BJ (cell line): ENCODE measurements around the gene TUBB6. TPM values are rescaled to one million over a fixed set of nuclear protein-coding genes. Genes with fewer than 3 reads are reported as not detected.

Source experiments
- CTCF ChIA-PET: fragments of 350-600 bp; formaldehyde crosslinking; extraction: SDS; loops from one replicate; lab custom pipeline; 2021; ENCODE audit warnings: antibody characterized with exemption, inconsistent platforms; lab: Yijun Ruan, JAX
- POLR2A ChIA-PET: fragments of 300-600 bp; sonication (Branson Sonifier 250); formaldehyde crosslinking; extraction: SDS; loops from one replicate; lab custom pipeline; 2021; ENCODE audit warnings: antibody characterized with exemption; lab: Charles Lee
- DNase-seq: peaks from one replicate; pipeline ENCODE4 v3.0.0-alpha.2; 2011; ENCODE audit warnings: low read depth
- H3K27me3 ChIP-seq: 2 replicates; pipeline ENCODE4 v1.6.0; 2011; ENCODE audit warnings: low read length; ENCODE audit not compliant: control insufficient read depth, insufficient read depth
- H3K36me3 ChIP-seq: 2 replicates; pipeline ENCODE4 v1.5.1; 2011; ENCODE audit warnings: low read length; ENCODE audit not compliant: control insufficient read depth, insufficient read depth
- H3K4me3 ChIP-seq: 2 replicates; pipeline ENCODE4 v1.5.1; 2011; ENCODE audit warnings: low read depth, mild to moderate bottlenecking, control low read depth, low read length
- polyA plus RNA-seq: library from polyadenylated mRNA; depleted of rRNA; stranded (reverse); fragments of >200 nt; gene quantifications from 2 replicates; pipeline ENCODE4 v1.2.3, GENCODE V29; 2011
- TF ChIP-seq, protein P1 (sequence below): IDR thresholded peaks from 2 replicates; pipeline ENCODE4 v1.5.1; 2011; ENCODE audit warnings: low read depth, mild to moderate bottlenecking, control low read depth, inconsistent platforms, low read length, moderate library complexity; ENCODE audit not compliant: insufficient read depth

Gene TUBB6
- polyA plus RNA-seq, 1 experiment, result 765 TPM

DNA sequence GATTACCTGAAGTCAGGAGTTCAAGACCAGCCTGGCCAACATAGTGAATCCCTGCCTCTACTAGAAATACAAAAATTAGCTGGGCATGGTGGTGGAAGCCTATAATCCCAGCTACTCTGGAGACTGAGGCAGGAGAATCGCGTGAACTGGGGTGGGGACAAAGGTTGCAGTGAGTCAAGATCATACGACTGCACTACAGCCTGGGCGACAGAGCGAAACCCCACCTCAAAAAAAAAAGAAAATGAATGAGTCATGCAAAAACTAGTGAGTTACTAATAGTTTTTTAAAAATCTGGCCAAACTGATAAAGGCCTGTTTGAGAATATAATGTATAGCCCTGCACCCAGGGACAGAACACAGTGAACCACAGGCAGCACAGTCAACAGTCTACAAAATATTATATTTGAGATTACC is 51.5 kb downstream of the TUBB6 start:
- ChIA-PET POLR2A (interaction anchor here (0.5 to 0.6 kb wide), 2 partner anchors 18 to 281 kb away, joined by 3 read pairs; partner anchors contain the start of gene AFG3L2), CTCF (no interaction called here)
- H3K4me3 ChIP-seq, result no peak overlapping the region
- no peaks in the 10 kb centered on the region for H3K27me3 ChIP-seq
- no peak for DNase-seq
- TF ChIP-seq, protein P1, sequence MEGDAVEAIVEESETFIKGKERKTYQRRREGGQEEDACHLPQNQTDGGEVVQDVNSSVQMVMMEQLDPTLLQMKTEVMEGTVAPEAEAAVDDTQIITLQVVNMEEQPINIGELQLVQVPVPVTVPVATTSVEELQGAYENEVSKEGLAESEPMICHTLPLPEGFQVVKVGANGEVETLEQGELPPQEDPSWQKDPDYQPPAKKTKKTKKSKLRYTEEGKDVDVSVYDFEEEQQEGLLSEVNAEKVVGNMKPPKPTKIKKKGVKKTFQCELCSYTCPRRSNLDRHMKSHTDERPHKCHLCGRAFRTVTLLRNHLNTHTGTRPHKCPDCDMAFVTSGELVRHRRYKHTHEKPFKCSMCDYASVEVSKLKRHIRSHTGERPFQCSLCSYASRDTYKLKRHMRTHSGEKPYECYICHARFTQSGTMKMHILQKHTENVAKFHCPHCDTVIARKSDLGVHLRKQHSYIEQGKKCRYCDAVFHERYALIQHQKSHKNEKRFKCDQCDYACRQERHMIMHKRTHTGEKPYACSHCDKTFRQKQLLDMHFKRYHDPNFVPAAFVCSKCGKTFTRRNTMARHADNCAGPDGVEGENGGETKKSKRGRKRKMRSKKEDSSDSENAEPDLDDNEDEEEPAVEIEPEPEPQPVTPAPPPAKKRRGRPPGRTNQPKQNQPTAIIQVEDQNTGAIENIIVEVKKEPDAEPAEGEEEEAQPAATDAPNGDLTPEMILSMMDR, result no peak
- peaks cover 12% of the 10 kb centered on the region for H3K36me3 ChIP-seq

DNA sequence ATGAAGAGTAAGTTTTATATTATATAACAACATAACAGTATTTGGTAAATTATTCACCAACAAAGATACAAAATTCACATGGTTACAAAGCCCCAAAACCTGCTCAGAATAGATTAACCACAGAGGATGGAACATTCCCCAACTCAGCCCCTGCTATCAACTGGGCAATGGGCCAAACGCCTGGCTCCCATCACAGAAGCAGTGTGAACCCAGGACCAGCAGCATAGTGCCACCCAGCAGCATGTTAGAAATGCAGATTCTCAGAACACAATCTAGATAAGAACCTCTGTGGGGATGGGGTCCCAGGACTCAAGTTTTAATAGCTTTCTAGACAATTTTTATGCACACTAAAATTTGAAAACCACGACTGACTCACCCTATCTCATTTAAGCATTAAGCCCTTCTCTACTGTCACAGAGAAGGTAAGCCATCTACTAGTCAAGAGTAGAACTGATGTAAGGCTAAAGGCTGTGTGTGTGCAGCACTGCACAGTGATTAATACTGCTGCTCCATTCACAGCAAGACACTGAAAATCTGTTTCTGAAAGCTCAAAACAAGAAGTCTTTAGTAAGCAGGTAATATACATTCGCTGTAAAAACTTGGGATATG is 53.8 kb downstream of the TUBB6 start:
- Histone ChIP-seq H3K27me3 (no peaks in the 10 kb centered on the region), H3K4me3 (no peak overlapping the region), H3K36me3 (peaks cover 8% of the 10 kb centered on the region)
- ChIA-PET POLR2A (no interaction called here), CTCF (no interaction called here)
- TF ChIP-seq, protein P1, result no peak
- no peak for DNase-seq

DNA sequence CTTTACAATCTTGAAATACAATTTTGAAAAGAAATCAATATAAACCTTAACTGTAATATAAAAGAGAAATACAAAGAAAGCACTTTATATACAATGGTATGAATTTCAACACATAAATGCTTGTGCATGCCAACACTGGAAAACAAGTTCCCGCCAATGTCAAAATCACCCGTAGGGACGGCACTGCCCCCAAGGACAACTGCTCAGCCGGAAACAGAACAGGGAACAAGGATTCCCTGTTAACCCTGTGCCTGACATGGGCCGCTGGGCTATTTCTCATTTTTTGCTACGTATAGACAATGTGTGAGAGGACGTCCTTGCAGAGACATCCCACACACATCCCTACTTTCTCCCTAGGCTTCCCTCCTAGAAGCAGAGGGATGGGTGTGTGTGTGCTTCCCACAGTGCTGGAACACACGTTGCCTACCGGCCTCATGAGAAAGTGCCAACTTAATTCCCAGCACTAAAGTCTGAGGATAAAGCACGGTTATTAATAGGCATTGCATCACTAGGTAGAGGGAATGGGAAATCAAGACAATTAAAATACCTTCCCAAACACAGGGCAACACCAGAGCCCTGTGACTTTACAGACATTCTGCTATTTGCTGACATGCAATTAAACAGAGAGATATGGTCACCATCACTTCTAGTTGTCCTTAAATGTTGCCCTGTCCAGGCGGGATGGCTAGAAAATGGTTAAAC is 54.6 kb downstream of the TUBB6 start:
- Histone ChIP-seq H3K4me3 (no peak overlapping the region), H3K27me3 (no peaks in the 10 kb centered on the region), H3K36me3 (peaks cover 8% of the 10 kb centered on the region)
- TF ChIP-seq, protein P1, result no peak
- CTCF ChIA-PET, result no interaction called here
- DNase-seq, result no peak
- POLR2A ChIA-PET, result no interaction called here

DNA sequence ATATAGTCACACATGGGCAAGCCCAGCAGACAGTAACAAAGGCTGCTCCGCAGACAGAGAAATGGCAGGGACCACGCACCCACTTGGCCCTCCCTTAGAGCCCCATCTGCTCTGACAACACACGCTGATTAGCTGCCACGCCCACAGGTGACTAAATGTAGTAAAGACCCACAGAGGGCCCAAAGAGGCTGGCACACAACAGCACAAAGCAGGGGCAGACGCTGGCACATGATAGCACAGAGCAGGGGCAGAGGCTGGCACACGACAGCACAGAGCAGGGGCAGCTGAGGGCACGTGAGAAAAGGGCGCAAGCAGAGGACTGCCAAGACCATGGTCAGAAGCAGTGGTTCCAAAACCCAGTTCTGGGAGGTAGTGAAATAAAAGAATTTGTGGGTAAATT is 58.3 kb downstream of the TUBB6 start:
- Histone ChIP-seq H3K4me3 (no peak overlapping the region), H3K36me3 (peaks cover 6% of the 10 kb centered on the region), H3K27me3 (no peaks in the 10 kb centered on the region)
- POLR2A ChIA-PET, result interaction anchor here (0.8 kb wide), 1 partner anchor 87 kb away, joined by 4 read pairs; no protein-coding TSS in a partner anchor
- DNase-seq, result no peak
- TF ChIP-seq, protein P1, result no peak
- CTCF ChIA-PET, result no interaction called here

DNA sequence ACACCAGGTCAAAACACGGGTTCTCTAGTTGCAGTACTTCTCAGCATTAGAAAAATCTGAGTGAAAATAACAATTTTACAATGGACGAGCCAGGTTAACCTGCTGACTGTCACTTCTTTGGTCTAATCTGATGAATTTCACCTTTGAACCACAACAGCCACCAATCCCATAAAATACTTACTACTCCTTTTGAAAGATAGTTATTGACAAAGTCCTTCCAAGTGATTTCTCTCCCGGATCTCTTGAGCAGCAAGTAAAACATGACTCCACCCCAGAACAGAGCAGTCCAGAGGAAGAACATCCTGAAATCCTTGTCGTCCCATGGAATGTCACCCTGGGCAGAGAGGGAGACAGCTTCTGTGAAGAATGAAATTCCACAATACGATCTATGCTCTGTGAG is 58.7 kb downstream of the TUBB6 start:
- H3K4me3 ChIP-seq, result no peak overlapping the region
- H3K36me3 ChIP-seq, result peaks cover 6% of the 10 kb centered on the region
- no peak for DNase-seq
- ChIA-PET CTCF (interaction anchor here (1.3 kb wide), 1 partner anchor 9 kb away, joined by 3 read pairs; no protein-coding TSS in a partner anchor), POLR2A (interaction anchor here (0.8 kb wide), 1 partner anchor 88 kb away, joined by 4 read pairs; no protein-coding TSS in a partner anchor)
- TF ChIP-seq, protein P1, result no peak
- no peaks in the 10 kb centered on the region for H3K27me3 ChIP-seq
